CD14-positive monocyte (primary cell): ENCODE results near the gene CYTL1. TPM values are rescaled to one million over a fixed set of nuclear protein-coding genes. Genes with fewer than 3 reads are reported as not detected.

Experiments used
- DNase-seq, 3 donors: peaks; one replicate each; pipeline ENCODE4 v3.0.0-alpha.2; 2011 to 2022
- H2AFZ ChIP-seq: 2 replicates; pipeline ENCODE4 v1.6.0; 2012; ENCODE audit warnings: mild to moderate bottlenecking, low read depth, low read length, inconsistent platforms; ENCODE audit not compliant: insufficient read depth, poor library complexity, severe bottlenecking
- H3K27ac ChIP-seq, 2 donors: 1 replicate in 1 of 2; 2 replicates in 1 of 2; pipeline ENCODE4 v1.5.1; 2012 to 2013; ENCODE audit warnings: low read length in 2 of 2, control low read depth in 1 of 2, inconsistent platforms in 1 of 2, low read depth in 1 of 2, mild to moderate bottlenecking in 1 of 2
- H3K27me3 ChIP-seq, 2 donors: one replicate each; pipeline versions ENCODE4 v1.6.0 to v1.6.1; 2011 to 2013; ENCODE audit warnings: low read length in 2 of 2; ENCODE audit not compliant: control insufficient read depth in 2 of 2, insufficient read depth in 2 of 2
- H3K36me3 ChIP-seq, 2 donors: replicated peaks in 1 of 2; 1 replicate in 1 of 2; 2 replicates in 1 of 2; pipeline versions ENCODE4 v1.5.1 to v1.6.1; 2012 to 2013; ENCODE audit warnings: low read length in 2 of 2, control low read depth in 1 of 2, inconsistent platforms in 1 of 2, mild to moderate bottlenecking in 1 of 2; ENCODE audit not compliant: insufficient read depth in 2 of 2, control insufficient read depth in 1 of 2
- H3K4me1 ChIP-seq, 2 donors: 1 replicate in 1 of 2; 2 replicates in 1 of 2; pipeline versions ENCODE4 v1.5.1 to v1.6.1; 2012 to 2013; ENCODE audit warnings: low read length in 2 of 2, control low read depth in 1 of 2, inconsistent platforms in 1 of 2, mild to moderate bottlenecking in 1 of 2, moderate library complexity in 1 of 2; ENCODE audit not compliant: insufficient read depth in 2 of 2, control insufficient read depth in 1 of 2
- H3K4me2 ChIP-seq: replicated peaks from 2 replicates; pipeline ENCODE3; 2012; ENCODE audit warnings: low read length, moderate library complexity, mild to moderate bottlenecking; ENCODE audit not compliant: poor library complexity, severe bottlenecking; ENCODE audit errors: extremely low read depth
- H3K4me3 ChIP-seq, 3 experiments: fragments of 200-600 bp in 1 of 3; sonication (generic) in 1 of 3; replicated peaks in 1 of 3; 1 replicate in 2 of 3; 2 replicates in 1 of 3; pipeline ENCODE4 v1.5.1; 2011 to 2013; ENCODE audit warnings: low read length in 3 of 3, mild to moderate bottlenecking in 3 of 3, control low read depth in 2 of 3, low read depth in 2 of 3, inconsistent platforms in 1 of 3, moderate library complexity in 1 of 3
- H3K79me2 ChIP-seq: 2 replicates; pipeline ENCODE4 v1.6.0; 2012; ENCODE audit warnings: mild to moderate bottlenecking, control low read depth, inconsistent platforms, low read length, moderate library complexity; ENCODE audit not compliant: insufficient read depth
- H3K9ac ChIP-seq: 2 replicates; pipeline ENCODE4 v1.6.0; 2017; ENCODE audit warnings: low read length, mild to moderate bottlenecking; ENCODE audit not compliant: insufficient read depth, poor library complexity, severe bottlenecking
- H3K9me3 ChIP-seq, 2 donors: replicated peaks in 1 of 2; 1 replicate in 1 of 2; 2 replicates in 1 of 2; pipeline versions ENCODE4 v1.5.1 to v1.6.1; 2012 to 2013; ENCODE audit warnings: low read length in 2 of 2, control low read depth in 1 of 2; ENCODE audit not compliant: control insufficient read depth in 1 of 2, insufficient read depth in 1 of 2
- H4K20me1 ChIP-seq: 2 replicates; pipeline ENCODE4 v1.6.0; 2012; ENCODE audit warnings: mild to moderate bottlenecking, low read length, control low read depth, moderate library complexity; ENCODE audit not compliant: insufficient read depth
- H3K27ac Mint-ChIP-seq, 7 donors: one replicate each; pipeline ENCODE4 v1.8.0; 2020; ENCODE audit warnings: mild to moderate bottlenecking in 7 of 7, mixed read lengths in 7 of 7, moderate library complexity in 6 of 7, inconsistent platforms in 2 of 7
- H3K27me3 Mint-ChIP-seq, 3 donors: one replicate each; pipeline ENCODE4 v1.8.0; 2021 to 2022; ENCODE audit warnings: low read depth in 3 of 3, mild to moderate bottlenecking in 3 of 3, mixed read lengths in 3 of 3, moderate library complexity in 3 of 3, inconsistent platforms in 1 of 3
- H3K36me3 Mint-ChIP-seq, 2 donors: one replicate each; pipeline ENCODE4 v1.8.0; 2020; ENCODE audit warnings: mixed read lengths in 2 of 2, inconsistent platforms in 1 of 2, mild to moderate bottlenecking in 1 of 2
- H3K4me1 Mint-ChIP-seq: one replicate; pipeline ENCODE4 v1.8.0; 2020; ENCODE audit warnings: mild to moderate bottlenecking, mixed read lengths
- H3K4me3 Mint-ChIP-seq, 2 donors: one replicate each; pipeline ENCODE4 v1.8.0; 2020; ENCODE audit warnings: mild to moderate bottlenecking in 2 of 2, mixed read lengths in 2 of 2, moderate library complexity in 1 of 2
- H3K9me3 Mint-ChIP-seq, 7 donors: one replicate each; pipeline ENCODE4 v1.8.0; 2020 to 2022; ENCODE audit warnings: mixed read lengths in 7 of 7, mild to moderate bottlenecking in 6 of 7, moderate library complexity in 6 of 7, inconsistent platforms in 2 of 7
- CTCF ChIP-seq: fragments of 200-600 bp; IDR thresholded peaks from one replicate; pipeline ENCODE4 v1.8.0; 2022; ENCODE audit warnings: antibody characterized with exemption, mild to moderate bottlenecking
- WGBS: methylation state at CpG from one replicate; pipeline ENCODE4 v1.1.5; 2013; ENCODE audit warnings: missing lambda C conversion rate; ENCODE audit not compliant: insufficient coverage; 5-methylcytosine and 5-hydroxymethylcytosine counted together
- intact Hi-C, 2 donors: fragments of 100-400 bp; cut with micrococcal nuclease; formaldehyde crosslinking; loops; one replicate each; pipeline versions ENCODE4 v1.15.0 to v1.15.1; 2023
- polyA plus RNA-seq, 3 donors: library from polyadenylated mRNA; depleted of rRNA in 1 of 3; unstranded in 2 of 3; stranded (reverse) in 1 of 3; fragments of 300-500 nt in 2 of 3; fragments of >200 nt in 1 of 3; fragmentation: Illumina TruSeq in 2 of 3; gene quantifications; 1 replicate in 2 of 3; 2 replicates in 1 of 3; pipeline ENCODE4 v1.2.3, GENCODE V29; 2012 to 2021

Gene CYTL1
- polyA plus RNA-seq, 3 donors = 0.32 to 0.56 TPM; not detected in 1

- H3K27ac Mint-ChIP-seq = peak overlapping the region in 5 of 7 donors; percentile 60 to 85 (median 74)
- H3K4me3 ChIP-seq = peak overlapping the region; percentile 52 to 85 (median 74)
These were observed 31.4 kb upstream of the CYTL1 start for GRCh38 chr4:5050520-5051277.

GRCh38 chr4:5048721-5049120, 29.5 kb upstream of the CYTL1 start:
- Histone ChIP-seq H3K9me3 (no peaks in the 10 kb centered on the region), H4K20me1 (no peaks in the 10 kb centered on the region), H3K27ac (no peak overlapping the region), H3K79me2 (peaks cover 6% of the 10 kb centered on the region), H3K4me2 (no peak overlapping the region), H3K36me3 (no peaks in the 10 kb centered on the region), H3K4me1 (peaks cover 46 to 52% of the 10 kb centered on the region in 2 donors), H3K27me3 (peaks cover 0 to 9% of the 10 kb centered on the region in 2 donors), H2AFZ (no peak overlapping the region), H3K9ac (no peak overlapping the region), H3K4me3 (no peak overlapping the region)
- intact Hi-C loops = no loop called here
- H3K4me1 Mint-ChIP-seq = peaks cover 66% of the 10 kb centered on the region
- no peak overlapping the region for H3K4me3 Mint-ChIP-seq
- 96% methylated on average over 4 of the region's 4 CpGs for WGBS
- peak overlapping the region in 1 of 7 donors; percentile 73 for H3K27ac Mint-ChIP-seq
- peaks cover 3 to 7% (median 6%) of the 10 kb centered on the region in 3 donors for H3K27me3 Mint-ChIP-seq
- no peak for TF ChIP-seq CTCF
- H3K36me3 Mint-ChIP-seq = no peaks in the 10 kb centered on the region
- no peak for DNase-seq
- peaks cover 0 to 4% (median 0%) of the 10 kb centered on the region in 7 donors for H3K9me3 Mint-ChIP-seq

More at GRCh38 chr4:5050520-5051277, 31.4 kb upstream of the CYTL1 start:
- Histone ChIP-seq H2AFZ (peak overlapping the region; percentile 91), H3K79me2 (no peaks in the 10 kb centered on the region), H3K9me3 (no peaks in the 10 kb centered on the region), H3K27me3 (peaks cover 0 to 9% of the 10 kb centered on the region in 2 donors), H3K27ac (peak overlapping the region in 1 of 2 donors; percentile 15), H3K4me2 (peak overlapping the region; percentile 99), H4K20me1 (no peaks in the 10 kb centered on the region), H3K9ac (peak overlapping the region; percentile 66), H3K36me3 (no peaks in the 10 kb centered on the region), H3K4me1 (peaks cover 26 to 32% of the 10 kb centered on the region in 2 donors)
- WGBS = under 1% methylated on average over 34 of the region's 36 CpGs
- peak; percentile 56 to 76 (median 70) for DNase-seq
- H3K4me1 Mint-ChIP-seq = peaks cover 46% of the 10 kb centered on the region
- intact Hi-C loops = loop anchor here in 1 of 2 donors (5.0 kb wide), 1 partner anchor 92 kb away; no protein-coding TSS in a partner anchor
- peak; percentile 67 for TF ChIP-seq CTCF
- peaks cover 3 to 7% (median 7%) of the 10 kb centered on the region in 3 donors for H3K27me3 Mint-ChIP-seq
- peak overlapping the region; percentile 97 to 99 for H3K4me3 Mint-ChIP-seq
- no peaks in the 10 kb centered on the region for H3K36me3 Mint-ChIP-seq
- peaks cover 0 to 1% (median 0%) of the 10 kb centered on the region in 7 donors for H3K9me3 Mint-ChIP-seq
